Measurements from ENCODE around the gene NACC1.

DNA sequence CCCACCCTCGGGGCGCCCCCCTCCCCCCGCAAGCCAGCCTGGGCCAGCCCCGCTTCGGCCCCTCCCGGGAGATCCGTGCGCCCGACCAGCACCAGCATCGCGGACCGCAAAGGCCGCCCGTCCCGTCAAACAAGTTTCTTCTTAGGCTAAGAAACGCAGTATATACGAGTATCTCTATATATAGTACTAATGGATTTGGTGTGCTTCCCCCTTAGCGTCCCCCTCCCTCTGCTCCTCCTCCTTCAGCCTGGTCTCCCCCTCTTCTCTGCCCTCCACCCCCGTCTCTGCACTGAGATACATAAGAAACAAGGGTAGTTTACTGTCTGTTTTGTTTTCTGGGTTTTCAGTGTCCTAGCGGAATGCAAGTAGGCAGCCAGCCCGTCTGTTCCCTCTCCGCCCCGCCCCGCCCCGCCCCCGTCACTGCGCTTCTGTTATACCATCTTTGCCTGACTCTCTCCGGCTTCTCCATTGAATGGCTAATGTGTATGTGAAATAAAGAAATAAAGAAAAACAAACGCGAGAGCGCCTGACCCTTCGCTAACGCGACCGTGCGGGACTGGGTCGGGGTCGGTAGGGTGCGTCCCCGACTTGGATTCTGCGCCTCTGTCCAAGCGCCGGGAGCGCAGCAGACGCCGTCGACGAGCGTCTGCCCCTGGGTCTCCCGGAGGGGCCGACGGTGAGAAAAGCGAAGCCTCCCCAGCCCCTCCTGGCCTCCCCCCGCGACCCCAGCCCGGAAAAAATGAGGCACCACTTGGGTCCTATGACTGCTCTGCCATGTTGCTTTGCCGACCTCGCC lies 19.6 kb upstream of the NACC1 start:
- TF ChIP-seq, protein P1, sequence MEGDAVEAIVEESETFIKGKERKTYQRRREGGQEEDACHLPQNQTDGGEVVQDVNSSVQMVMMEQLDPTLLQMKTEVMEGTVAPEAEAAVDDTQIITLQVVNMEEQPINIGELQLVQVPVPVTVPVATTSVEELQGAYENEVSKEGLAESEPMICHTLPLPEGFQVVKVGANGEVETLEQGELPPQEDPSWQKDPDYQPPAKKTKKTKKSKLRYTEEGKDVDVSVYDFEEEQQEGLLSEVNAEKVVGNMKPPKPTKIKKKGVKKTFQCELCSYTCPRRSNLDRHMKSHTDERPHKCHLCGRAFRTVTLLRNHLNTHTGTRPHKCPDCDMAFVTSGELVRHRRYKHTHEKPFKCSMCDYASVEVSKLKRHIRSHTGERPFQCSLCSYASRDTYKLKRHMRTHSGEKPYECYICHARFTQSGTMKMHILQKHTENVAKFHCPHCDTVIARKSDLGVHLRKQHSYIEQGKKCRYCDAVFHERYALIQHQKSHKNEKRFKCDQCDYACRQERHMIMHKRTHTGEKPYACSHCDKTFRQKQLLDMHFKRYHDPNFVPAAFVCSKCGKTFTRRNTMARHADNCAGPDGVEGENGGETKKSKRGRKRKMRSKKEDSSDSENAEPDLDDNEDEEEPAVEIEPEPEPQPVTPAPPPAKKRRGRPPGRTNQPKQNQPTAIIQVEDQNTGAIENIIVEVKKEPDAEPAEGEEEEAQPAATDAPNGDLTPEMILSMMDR (IDR thresholded peaks at IDR 0.05) = no peak
- no peak for TF ChIP-seq EZH2 (IDR thresholded peaks at IDR 0.05)

All from neural progenitor cell (in vitro differentiated cells).